ENCODE results near the gene RUNX2.

GRCh38 chr6:45387236-45387635 lies 59.1 kb downstream of the RUNX2 start:
- TF ChIP-seq ZBTB34 (CRISPR knock-in tag; IDR thresholded peaks at IDR 0.05) (no peak), CHD2 (IDR thresholded peaks at IDR 0.05; ENCODE audit: low read depth, low read length) (no peak), MTA3 (IDR thresholded peaks at IDR 0.05; ENCODE audit: borderline replicate concordance) (no peak), POLR2A (conservative IDR thresholded peaks at IDR 0.05) (no peak), TAF1 (IDR thresholded peaks at IDR 0.05; ENCODE audit: control insufficient read depth, extremely low read depth, insufficient read depth, low read length, severe bottlenecking) (no peak)

All from K562 (cell line).